HG03558 (cell line): ENCODE measurements around the gene SLC9B1.

Source experiments
- ATAC-seq: cut with Tn5 transposase; IDR thresholded peaks from one replicate; pipeline ENCODE4 v1.9.1; 2021; ENCODE audit warnings: moderate number of reproducible peaks; ENCODE audit not compliant: unreplicated experiment; ENCODE audit errors: extremely low read depth

SLC9B1 gene

GRCh38 chr4:103019308-103020124 is at the start of gene SLC9B1:
Gene SLC9B1, minus strand, starts transcription at chr4:103019705. Its CDS starts 27,994 bp downstream, at chr4:102991711.
- peak; percentile 95 for ATAC-seq

- ATAC-seq: no peak
Measured at GRCh38 chr4:103067841-103068547, 48.5 kb upstream of the SLC9B1 start.

GRCh38 chr4:103060453-103061148 is 41.1 kb upstream of the SLC9B1 start:
- ATAC-seq: no peak

GRCh38 chr4:103054030-103054429 is 34.5 kb upstream of the SLC9B1 start:
- no peak for ATAC-seq

- ATAC-seq: no peak
Measured at GRCh38 chr4:103052779-103053178, 33.3 kb upstream of the SLC9B1 start.

GRCh38 chr4:103052145-103052544 is 32.6 kb upstream of the SLC9B1 start:
- ATAC-seq: no peak

- no peak for ATAC-seq
Measured at GRCh38 chr4:103050736-103051436, 31.4 kb upstream of the SLC9B1 start.

GRCh38 chr4:103046416-103047290 is 27.1 kb upstream of the SLC9B1 start:
- peak; percentile 91 for ATAC-seq

- ATAC-seq: no peak
Measured at GRCh38 chr4:103044183-103044582, 24.7 kb upstream of the SLC9B1 start.

- ATAC-seq: no peak
Measured at GRCh38 chr4:103036169-103036568, 16.7 kb upstream of the SLC9B1 start.

GRCh38 chr4:103032574-103032973 is 13.1 kb upstream of the SLC9B1 start:
- peak; percentile 55 for ATAC-seq

- ATAC-seq: no peak
Measured at GRCh38 chr4:103030791-103031190, 11.3 kb upstream of the SLC9B1 start.

GRCh38 chr4:103029300-103029699 is 9.8 kb upstream of the SLC9B1 start:
- no peak for ATAC-seq

GRCh38 chr4:103026868-103027267 is 7.4 kb upstream of the SLC9B1 start:
- ATAC-seq: no peak

- no peak for ATAC-seq
Measured at GRCh38 chr4:103024996-103025395, 5.5 kb upstream of the SLC9B1 start.

- no peak for ATAC-seq
Measured at GRCh38 chr4:103021120-103021519, 1.6 kb upstream of the SLC9B1 start.

GRCh38 chr4:103018391-103019307 is 856 bp downstream of the SLC9B1 start:
- no peak for ATAC-seq

GRCh38 chr4:103012551-103012950 is 7.0 kb downstream of the SLC9B1 start:
- no peak for ATAC-seq
